HepG2 (cell line): Measurements from ENCODE around the gene CERS5. TPM values are rescaled to one million over a fixed set of nuclear protein-coding genes. Genes with fewer than 3 reads are reported as not detected.
A peak's percentile ranks its signal among the peaks of the same experiment; 100 is the strongest.

Experiments
- BCL6 ChIP-seq: IDR thresholded peaks from 2 replicates; pipeline ENCODE4 v1.6.1; 2016; ENCODE audit warnings: missing genetic modification reagents, missing compliant biosample characterization
- BORCS8-MEF2B ChIP-seq: sonication (generic); formaldehyde crosslinking; IDR thresholded peaks from 2 replicates; pipeline ENCODE4 v1.8.0; 2022; ENCODE audit warnings: mild to moderate bottlenecking, missing genetic modification reagents
- CCAR2 ChIP-seq: fragments of 200-400 bp; formaldehyde crosslinking; optimal IDR thresholded peaks from 2 replicates; pipeline ENCODE3; 2018; ENCODE audit warnings: low read depth, mild to moderate bottlenecking, low read length, moderate library complexity
- CCDC6 ChIP-seq: sonication (generic); formaldehyde crosslinking; IDR thresholded peaks from 2 replicates; pipeline ENCODE4 v1.8.1; 2022; ENCODE audit warnings: mild to moderate bottlenecking, missing genetic modification reagents, moderate library complexity
- DMAP1 ChIP-seq: IDR thresholded peaks from 2 replicates; pipeline ENCODE4 v1.6.1; 2016
- DPF2 ChIP-seq: sonication (generic); formaldehyde crosslinking; IDR thresholded peaks from 2 replicates; pipeline ENCODE4 v1.4.0; 2020; ENCODE audit warnings: mild to moderate bottlenecking, low read depth, missing genetic modification reagents, borderline replicate concordance
- FOXK2 ChIP-seq: fragments of 450-650 bp; IDR thresholded peaks from 2 replicates; pipeline ENCODE4 v1.6.1; 2016
- FUBP1 ChIP-seq: sonication (generic); formaldehyde crosslinking; IDR thresholded peaks from 2 replicates; pipeline ENCODE4 v1.5.1; 2020; ENCODE audit warnings: missing genetic modification reagents, mild to moderate bottlenecking, borderline replicate concordance
- GABPB1 ChIP-seq: IDR thresholded peaks from 2 replicates; pipeline ENCODE4 v1.6.1; 2016; ENCODE audit warnings: mild to moderate bottlenecking, missing genetic modification reagents, moderate library complexity, missing compliant biosample characterization
- GTF3A ChIP-seq: sonication (generic); formaldehyde crosslinking; conservative IDR thresholded peaks from 2 replicates; pipeline ENCODE4 v1.4.0; 2020; ENCODE audit warnings: mild to moderate bottlenecking, missing genetic modification reagents
- KAT7 ChIP-seq: IDR thresholded peaks from 2 replicates; pipeline ENCODE4 v1.6.1; 2018; ENCODE audit warnings: borderline replicate concordance, missing compliant biosample characterization
- KLF13 ChIP-seq: sonication (generic); formaldehyde crosslinking; IDR thresholded peaks from 2 replicates; pipeline ENCODE4 v1.4.0; 2020; ENCODE audit warnings: mild to moderate bottlenecking, missing genetic modification reagents
- NFATC3 ChIP-seq: sonication (generic); formaldehyde crosslinking; IDR thresholded peaks from 2 replicates; pipeline ENCODE4 v1.5.1; 2020; ENCODE audit warnings: mild to moderate bottlenecking, missing genetic modification reagents
- NFE2 ChIP-seq: sonication (generic); formaldehyde crosslinking; IDR thresholded peaks from 2 replicates; pipeline ENCODE4 v1.4.0; 2020; ENCODE audit warnings: missing genetic modification reagents
- PAX8 ChIP-seq: sonication (generic); formaldehyde crosslinking; IDR thresholded peaks from 2 replicates; pipeline ENCODE4 v1.8.0; 2022; ENCODE audit warnings: mild to moderate bottlenecking, missing genetic modification reagents, borderline replicate concordance
- REXO4 ChIP-seq: sonication (generic); formaldehyde crosslinking; IDR thresholded peaks from 2 replicates; pipeline ENCODE4 v1.8.0; 2022; ENCODE audit warnings: missing genetic modification reagents, mild to moderate bottlenecking, borderline replicate concordance
- SMC3 ChIP-seq: IDR thresholded peaks from 2 replicates; pipeline ENCODE4 v1.6.1; 2011; ENCODE audit warnings: low read length, improper control_type of control experiment
- TCF7L2 ChIP-seq: IDR thresholded peaks from 2 replicates; pipeline ENCODE4 v1.6.1; 2011; ENCODE audit warnings: mild to moderate bottlenecking, low read depth, low read length, moderate library complexity
- TEAD3 ChIP-seq: optimal IDR thresholded peaks from 2 replicates; pipeline ENCODE3; 2016; ENCODE audit warnings: borderline replicate concordance
- TMF1 ChIP-seq: sonication (generic); formaldehyde crosslinking; IDR thresholded peaks from 2 replicates; pipeline ENCODE4 v1.8.1; 2022; ENCODE audit warnings: low read depth, missing genetic modification reagents
- TP53 ChIP-seq: sonication (generic); formaldehyde crosslinking; conservative IDR thresholded peaks from 2 replicates; pipeline ENCODE4 v1.4.0; 2020; ENCODE audit warnings: missing genetic modification reagents
- ZBTB7B ChIP-seq: sonication (generic); formaldehyde crosslinking; IDR thresholded peaks from 2 replicates; pipeline ENCODE4 v1.4.0; 2020; ENCODE audit warnings: missing genetic modification reagents
- ZFP41 ChIP-seq: sonication (generic); formaldehyde crosslinking; IDR thresholded peaks from 2 replicates; pipeline ENCODE4 v1.4.0; 2020; ENCODE audit warnings: mild to moderate bottlenecking, missing genetic modification reagents, borderline replicate concordance
- ZNF24 ChIP-seq: fragments of 450-650 bp; IDR thresholded peaks from 2 replicates; pipeline ENCODE4 v1.6.1; 2017; ENCODE audit warnings: antibody characterized with exemption, mild to moderate bottlenecking
- ZNF30 ChIP-seq: sonication (generic); formaldehyde crosslinking; IDR thresholded peaks from 2 replicates; pipeline ENCODE4 v1.5.0; 2020; ENCODE audit warnings: mild to moderate bottlenecking, missing genetic modification reagents
- ZNF350 ChIP-seq: sonication (generic); formaldehyde crosslinking; IDR thresholded peaks from 2 replicates; pipeline ENCODE4 v1.4.0; 2020; ENCODE audit warnings: mild to moderate bottlenecking, low read depth, missing genetic modification reagents, borderline replicate concordance
- ZNF460 ChIP-seq: sonication (generic); formaldehyde crosslinking; IDR thresholded peaks from 2 replicates; pipeline ENCODE4 v1.5.1; 2020; ENCODE audit warnings: missing genetic modification reagents, mild to moderate bottlenecking, borderline replicate concordance
- ZNF501 ChIP-seq: sonication (generic); formaldehyde crosslinking; IDR thresholded peaks from 2 replicates; pipeline ENCODE4 v1.5.1; 2020; ENCODE audit warnings: mild to moderate bottlenecking, moderate library complexity, missing genetic modification reagents
- ZNF530 ChIP-seq: sonication (generic); formaldehyde crosslinking; IDR thresholded peaks from 2 replicates; pipeline ENCODE4 v1.5.0; 2020; ENCODE audit warnings: low read depth, mild to moderate bottlenecking, missing genetic modification reagents
- ZNF704 ChIP-seq: sonication (generic); formaldehyde crosslinking; IDR thresholded peaks from 2 replicates; pipeline ENCODE4 v1.8.1; 2023; ENCODE audit warnings: mild to moderate bottlenecking, inconsistent platforms, moderate library complexity, missing genetic modification reagents, borderline replicate concordance
- ZNF709 ChIP-seq: sonication (generic); formaldehyde crosslinking; IDR thresholded peaks from 2 replicates; pipeline ENCODE4 v1.5.0; 2020; ENCODE audit warnings: mild to moderate bottlenecking, missing genetic modification reagents
- ZNF772 ChIP-seq: sonication (generic); formaldehyde crosslinking; IDR thresholded peaks from 2 replicates; pipeline ENCODE4 v1.5.0; 2020; ENCODE audit warnings: mild to moderate bottlenecking, missing genetic modification reagents
- ZNF776 ChIP-seq: sonication (generic); formaldehyde crosslinking; IDR thresholded peaks from 2 replicates; pipeline ENCODE4 v1.4.0; 2020; ENCODE audit warnings: mild to moderate bottlenecking, missing genetic modification reagents
- ZSCAN12 ChIP-seq: sonication (generic); formaldehyde crosslinking; IDR thresholded peaks from 2 replicates; pipeline ENCODE4 v1.9.0; 2021; ENCODE audit warnings: mild to moderate bottlenecking, missing genetic modification reagents
- polyA plus RNA-seq, 8 experiments: library from polyadenylated mRNA; depleted of rRNA in 3 of 8; stranded (reverse) in 7 of 8; unstranded in 1 of 8; fragments of >200 nt; fragmentation: Illumina TruSeq in 4 of 8; extraction: Trizol in 4 of 8; gene quantifications; 2 replicates each; pipeline versions ENCODE4 v1.2.1 to v1.2.3, GENCODE V29; 2011 to 2016; ENCODE audit warnings: low read depth in 4 of 8, missing spikeins in 1 of 8, mixed read lengths in 1 of 8; ENCODE audit not compliant: insufficient read depth in 1 of 8
- total RNA-seq, 5 experiments: library from RNA; depleted of rRNA; stranded (reverse); fragments of >200 nt; fragmentation: Illumina TruSeq; extraction: Trizol; gene quantifications; 2 replicates each; pipeline ENCODE4 v1.2.3, GENCODE V29; 2016; ENCODE audit warnings: low read depth in 1 of 5

Gene CERS5
- total and polyA plus RNA-seq, 2 of the 13 experiments (the other 11 are each of a cell fraction or from before 2014, with no cell fraction given) = 22.3 to 48.8 TPM

GRCh38 chr12:50082644-50083043 is 84.5 kb downstream of the CERS5 start (continued):
- no peak for TF ChIP-seq FUBP1
- no peak for TF ChIP-seq ZNF776 (CRISPR knock-in tag)
- no peak for TF ChIP-seq TCF7L2
- no peak for TF ChIP-seq ZNF24
- no peak for TF ChIP-seq CCDC6 (CRISPR knock-in tag)
- TF ChIP-seq ZNF460 (CRISPR knock-in tag) = no peak
- TF ChIP-seq BORCS8-MEF2B (CRISPR knock-in tag) = no peak
- no peak for TF ChIP-seq GABPB1 (CRISPR knock-in tag)
- TF ChIP-seq ZNF709 (CRISPR knock-in tag) = no peak
- TF ChIP-seq ZFP41 (CRISPR knock-in tag) = no peak
- TF ChIP-seq TP53 (CRISPR knock-in tag) = no peak
- TF ChIP-seq ZNF704 (CRISPR knock-in tag) = no peak
- TF ChIP-seq KLF13 (CRISPR knock-in tag) = no peak
- TF ChIP-seq NFE2 = no peak
- TF ChIP-seq TMF1 (CRISPR knock-in tag) = no peak
- TF ChIP-seq PAX8 (CRISPR knock-in tag) = no peak
- TF ChIP-seq TEAD3 (CRISPR knock-in tag) = no peak
- no peak for TF ChIP-seq REXO4 (CRISPR knock-in tag)
- no peak for TF ChIP-seq CCAR2
- TF ChIP-seq DMAP1 = peak; percentile 65; the same call in 1 of the 2 replicates
- TF ChIP-seq ZSCAN12 (CRISPR knock-in tag) = no peak
- no peak for TF ChIP-seq DPF2
- no peak for TF ChIP-seq ZNF530
- TF ChIP-seq BCL6 (CRISPR knock-in tag) = peak; percentile 35; the same call in 1 of the 2 replicates
- TF ChIP-seq ZBTB7B (CRISPR knock-in tag) = peak; percentile 55; the same call in 1 of the 2 replicates
- TF ChIP-seq SMC3 = no peak
- no peak for TF ChIP-seq GTF3A (CRISPR knock-in tag)
- no peak; the same call in 1 of the 2 replicates for TF ChIP-seq KAT7 (CRISPR knock-in tag)
- TF ChIP-seq ZNF350 = peak; percentile 24; the same call in 1 of the 2 replicates
- no peak; the same call in 1 of the 2 replicates for TF ChIP-seq ZNF772 (CRISPR knock-in tag)
- TF ChIP-seq NFATC3 (CRISPR knock-in tag) = no peak
- TF ChIP-seq FOXK2 = no peak
- TF ChIP-seq ZNF501 (CRISPR knock-in tag) = no peak
- no peak for TF ChIP-seq ZNF30 (CRISPR knock-in tag)
